Measurements from ENCODE around the gene GDE1.

GDE1 gene

GRCh38 chr16:19490619-19491018 lies 31.3 kb downstream of the GDE1 start:
- TF ChIP-seq CTCF (IDR thresholded peaks at IDR 0.05), result no peak
- no peak for DNase-seq (ENCODE audit: low spot score)
- Histone ChIP-seq H3K4me3 (no peak overlapping the region), H3K27ac (no peak overlapping the region)

GRCh38 chr16:19488213-19488640 lies 33.7 kb downstream of the GDE1 start:
- Histone ChIP-seq H3K27ac (no peak overlapping the region), H3K4me3 (no peak overlapping the region)
- no peak for TF ChIP-seq CTCF (IDR thresholded peaks at IDR 0.05)
- no peak for DNase-seq (ENCODE audit: low spot score)

GRCh38 chr16:19486750-19487325 lies 35.1 kb downstream of the GDE1 start:
- no peak overlapping the region for H3K27ac ChIP-seq
- TF ChIP-seq CTCF (IDR thresholded peaks at IDR 0.05), result no peak
- DNase-seq (ENCODE audit: low spot score), result no peak
- H3K4me3 ChIP-seq, result no peak overlapping the region

- no peak for TF ChIP-seq CTCF (IDR thresholded peaks at IDR 0.05)
- Histone ChIP-seq H3K4me3 (no peak overlapping the region), H3K27ac (no peak overlapping the region)
- DNase-seq (ENCODE audit: low spot score), result no peak
Measured at GRCh38 chr16:19486051-19486450, 35.8 kb downstream of the GDE1 start.

GRCh38 chr16:19485611-19486010 lies 36.3 kb downstream of the GDE1 start:
- no peak for TF ChIP-seq CTCF (IDR thresholded peaks at IDR 0.05)
- H3K27ac ChIP-seq, result no peak overlapping the region
- no peak for DNase-seq (ENCODE audit: low spot score)

GRCh38 chr16:19484096-19484495 lies 37.8 kb downstream of the GDE1 start:
- no peak for DNase-seq (ENCODE audit: low spot score)
- no peak overlapping the region for H3K27ac ChIP-seq
- no peak for TF ChIP-seq CTCF (IDR thresholded peaks at IDR 0.05)
- H3K4me3 ChIP-seq, result no peak overlapping the region

More at GRCh38 chr16:19485611-19486010, 36.3 kb downstream of the GDE1 start:
- no peak overlapping the region for H3K4me3 ChIP-seq

- no peak overlapping the region for H3K4me3 ChIP-seq
- TF ChIP-seq CTCF (IDR thresholded peaks at IDR 0.05), result no peak
- DNase-seq (ENCODE audit: low spot score), result no peak
- H3K27ac ChIP-seq, result no peak overlapping the region
Measured at GRCh38 chr16:19482291-19482690, 39.6 kb downstream of the GDE1 start.

All from coronary artery (tissue), 2 donors.